Measurements from ENCODE around the gene CFAP300. TPM values are rescaled to one million over a fixed set of nuclear protein-coding genes. Genes with fewer than 3 reads are reported as not detected.

CFAP300 gene
- total RNA-seq, 6 experiments from 2014 or later, result not detected

DNA sequence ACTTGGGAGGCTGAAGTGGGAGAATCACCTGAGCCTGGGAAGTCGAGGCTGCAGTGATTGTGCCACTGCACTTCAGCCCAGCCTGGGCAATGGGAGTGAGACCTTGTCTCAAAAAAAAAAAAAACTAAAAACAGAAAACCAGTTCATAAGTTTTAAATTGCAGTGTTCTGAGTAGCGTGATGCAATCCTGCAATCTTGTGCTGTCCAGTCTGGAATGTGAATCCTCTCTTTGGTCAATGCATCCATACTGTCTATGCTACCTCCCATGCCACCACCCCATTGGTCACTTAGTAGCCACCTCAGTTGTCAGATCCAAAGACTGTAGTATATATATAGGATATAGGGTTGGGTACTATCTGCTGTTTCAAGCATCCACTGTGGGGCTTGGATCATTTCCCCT, 74.1 kb downstream of the CFAP300 start:
- Histone ChIP-seq H3K36me3 (no peaks in the 10 kb centered on the region), H3K4me3 (no peak overlapping the region), H3K27ac (no peak overlapping the region), H3K4me1 (peaks cover 0 to 37% (median 9%) of the 10 kb centered on the region in 4 donors), H3K9me3 (no peaks in the 10 kb centered on the region), H3K27me3 (no peaks in the 10 kb centered on the region)
- no peak for TF ChIP-seq POLR2A (IDR thresholded peaks at IDR 0.05)
- TF ChIP-seq, protein P1, sequence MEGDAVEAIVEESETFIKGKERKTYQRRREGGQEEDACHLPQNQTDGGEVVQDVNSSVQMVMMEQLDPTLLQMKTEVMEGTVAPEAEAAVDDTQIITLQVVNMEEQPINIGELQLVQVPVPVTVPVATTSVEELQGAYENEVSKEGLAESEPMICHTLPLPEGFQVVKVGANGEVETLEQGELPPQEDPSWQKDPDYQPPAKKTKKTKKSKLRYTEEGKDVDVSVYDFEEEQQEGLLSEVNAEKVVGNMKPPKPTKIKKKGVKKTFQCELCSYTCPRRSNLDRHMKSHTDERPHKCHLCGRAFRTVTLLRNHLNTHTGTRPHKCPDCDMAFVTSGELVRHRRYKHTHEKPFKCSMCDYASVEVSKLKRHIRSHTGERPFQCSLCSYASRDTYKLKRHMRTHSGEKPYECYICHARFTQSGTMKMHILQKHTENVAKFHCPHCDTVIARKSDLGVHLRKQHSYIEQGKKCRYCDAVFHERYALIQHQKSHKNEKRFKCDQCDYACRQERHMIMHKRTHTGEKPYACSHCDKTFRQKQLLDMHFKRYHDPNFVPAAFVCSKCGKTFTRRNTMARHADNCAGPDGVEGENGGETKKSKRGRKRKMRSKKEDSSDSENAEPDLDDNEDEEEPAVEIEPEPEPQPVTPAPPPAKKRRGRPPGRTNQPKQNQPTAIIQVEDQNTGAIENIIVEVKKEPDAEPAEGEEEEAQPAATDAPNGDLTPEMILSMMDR (IDR thresholded peaks at IDR 0.05), result no peak
- intact Hi-C loops (cut with DNase I), result no loop called here
- DNase-seq (no peak), ATAC-seq (no peak)
- 100% methylated on average over 1 of the region's 2 CpGs for WGBS (ENCODE audit: insufficient coverage, low coverage, low lambda C conversion rate, missing lambda C conversion rate)

Small RNA genes within 50 kb of the gene (small RNA-seq; reads per million reads assigned to genes)
- gene RNA5SP535, result 0 reads per million in 2 experiments

Other genes with a start within 250 kb of the CFAP300 start
- under 1 TPM; 0.04 to 0.49 (median 0.12) TPM for gene CEP126, start 132.4 kb upstream of the CFAP300 start, total RNA-seq
- not detected for gene ANGPTL5, start 130.9 kb upstream of the CFAP300 start, total RNA-seq
- gene YAP1, start 63.0 kb downstream of the CFAP300 start, total RNA-seq, result 10 to 100 TPM; 17.9 to 60.5 (median 36.3) TPM

Data from right lobe of liver (tissue), 6 donors.